SK-N-SH treated with all-trans-retinoic acid at 6 μM for 48 hours (cell line): ENCODE data around the gene SAMSN1.

Source experiments
- ATAC-seq: fragments of 200-7000 bp; cut with Tn5 transposase; 3 replicates; pipeline ENCODE4 v1.9.1; 2020; ENCODE audit warnings: mild to moderate bottlenecking, moderate library complexity
- ARNTL ChIP-seq: fragments of 450-650 bp; formaldehyde crosslinking; IDR thresholded peaks from 2 replicates; pipeline ENCODE4 v1.5.0; 2020; ENCODE audit warnings: low read depth, mild to moderate bottlenecking, moderate library complexity, borderline replicate concordance
- BACH2 ChIP-seq: fragments of 250-450 bp; sonication (Bioruptor Pico); IDR thresholded peaks from 2 replicates; pipeline ENCODE4 v1.9.0; 2021; ENCODE audit warnings: mild to moderate bottlenecking, borderline replicate concordance
- CSDC2 ChIP-seq: fragments of 250-450 bp; sonication (Bioruptor Pico); IDR thresholded peaks from 2 replicates; pipeline ENCODE4 v1.5.0; 2020; ENCODE audit warnings: mild to moderate bottlenecking, moderate library complexity
- ESRRG ChIP-seq: fragments of 250-450 bp; sonication (Bioruptor Pico); IDR thresholded peaks from 2 replicates; pipeline ENCODE4 v1.6.1; 2021; ENCODE audit warnings: mild to moderate bottlenecking
- GLIS3 ChIP-seq: fragments of 250-450 bp; sonication (Bioruptor Pico); IDR thresholded peaks from 2 replicates; pipeline ENCODE4 v1.5.0; 2020; ENCODE audit warnings: mild to moderate bottlenecking, moderate library complexity
- ISL1 ChIP-seq: fragments of 250-450 bp; sonication (Bioruptor Pico); IDR thresholded peaks from 2 replicates; pipeline ENCODE4 v2.1.2; 2022; ENCODE audit warnings: mild to moderate bottlenecking, moderate library complexity
- OSR1 ChIP-seq: fragments of 250-450 bp; sonication (Bioruptor Pico); IDR thresholded peaks from 2 replicates; pipeline ENCODE4 v1.8.0; 2022; ENCODE audit warnings: moderate library complexity, mild to moderate bottlenecking, inconsistent platforms
- PPARA ChIP-seq: fragments of 250-450 bp; sonication (Bioruptor Pico); IDR thresholded peaks from 2 replicates; pipeline ENCODE4 v1.5.0; 2020; ENCODE audit warnings: mild to moderate bottlenecking, borderline replicate concordance
- RARB ChIP-seq: fragments of 250-450 bp; sonication (Bioruptor Pico); IDR thresholded peaks from 2 replicates; pipeline ENCODE4 v1.8.0; 2021; ENCODE audit warnings: mild to moderate bottlenecking, moderate library complexity
- SNAI2 ChIP-seq: fragments of 250-450 bp; sonication (Bioruptor Pico); IDR thresholded peaks from 2 replicates; pipeline ENCODE4 v1.5.0; 2020; ENCODE audit warnings: mild to moderate bottlenecking, moderate library complexity
- TOX ChIP-seq: fragments of 250-450 bp; sonication (Bioruptor Pico); IDR thresholded peaks from 2 replicates; pipeline ENCODE4 v1.8.0; 2021; ENCODE audit warnings: mild to moderate bottlenecking, moderate library complexity, borderline replicate concordance
- ZC3H10 ChIP-seq: fragments of 250-450 bp; sonication (Bioruptor Pico); IDR thresholded peaks from 2 replicates; pipeline ENCODE4 v1.5.1; 2021; ENCODE audit warnings: mild to moderate bottlenecking, moderate library complexity
- ZFP3 ChIP-seq: fragments of 250-450 bp; sonication (Bioruptor Pico); IDR thresholded peaks from 2 replicates; pipeline ENCODE4 v1.5.0; 2020; ENCODE audit warnings: mild to moderate bottlenecking, moderate library complexity
- ZNF565 ChIP-seq: fragments of 450-650 bp; formaldehyde crosslinking; conservative IDR thresholded peaks from 2 replicates; pipeline ENCODE4 v1.5.0; 2020; ENCODE audit warnings: low read depth, mild to moderate bottlenecking, moderate library complexity
- ZNF70 ChIP-seq: fragments of 450-650 bp; formaldehyde crosslinking; IDR thresholded peaks from 2 replicates; pipeline ENCODE4 v1.5.0; 2020; ENCODE audit warnings: mild to moderate bottlenecking, moderate library complexity
- ZNF8 ChIP-seq: fragments of 450-650 bp; formaldehyde crosslinking; IDR thresholded peaks from 2 replicates; pipeline ENCODE4 v1.5.0; 2020; ENCODE audit warnings: mild to moderate bottlenecking, moderate library complexity
- TF ChIP-seq, protein P1 (sequence below): fragments of 250-450 bp; sonication (Bioruptor Pico); IDR thresholded peaks from 2 replicates; pipeline ENCODE4 v1.8.0; 2020; ENCODE audit warnings: mild to moderate bottlenecking, moderate library complexity, borderline replicate concordance
- TF ChIP-seq, protein P2 (sequence below): fragments of 250-450 bp; sonication (Bioruptor Pico); IDR thresholded peaks from 2 replicates; pipeline ENCODE4 v1.5.1; 2021; ENCODE audit warnings: mild to moderate bottlenecking, moderate library complexity
- TF ChIP-seq, protein P3 (sequence below): fragments of 250-450 bp; sonication (Bioruptor Pico); IDR thresholded peaks from 2 replicates; pipeline ENCODE4 v1.5.0; 2020; ENCODE audit warnings: mild to moderate bottlenecking, moderate library complexity
- TF ChIP-seq, protein P4 (sequence below): fragments of 250-450 bp; sonication (Bioruptor Pico); IDR thresholded peaks from 2 replicates; pipeline ENCODE4 v1.8.0; 2021; ENCODE audit warnings: low read depth, mild to moderate bottlenecking, moderate library complexity, borderline replicate concordance
- TF ChIP-seq, protein P5 (sequence below): fragments of 250-450 bp; sonication (Bioruptor Pico); IDR thresholded peaks from 2 replicates; pipeline ENCODE4 v1.5.1; 2020; ENCODE audit warnings: low read depth, mild to moderate bottlenecking, moderate library complexity

The SAMSN1 gene

DNA sequence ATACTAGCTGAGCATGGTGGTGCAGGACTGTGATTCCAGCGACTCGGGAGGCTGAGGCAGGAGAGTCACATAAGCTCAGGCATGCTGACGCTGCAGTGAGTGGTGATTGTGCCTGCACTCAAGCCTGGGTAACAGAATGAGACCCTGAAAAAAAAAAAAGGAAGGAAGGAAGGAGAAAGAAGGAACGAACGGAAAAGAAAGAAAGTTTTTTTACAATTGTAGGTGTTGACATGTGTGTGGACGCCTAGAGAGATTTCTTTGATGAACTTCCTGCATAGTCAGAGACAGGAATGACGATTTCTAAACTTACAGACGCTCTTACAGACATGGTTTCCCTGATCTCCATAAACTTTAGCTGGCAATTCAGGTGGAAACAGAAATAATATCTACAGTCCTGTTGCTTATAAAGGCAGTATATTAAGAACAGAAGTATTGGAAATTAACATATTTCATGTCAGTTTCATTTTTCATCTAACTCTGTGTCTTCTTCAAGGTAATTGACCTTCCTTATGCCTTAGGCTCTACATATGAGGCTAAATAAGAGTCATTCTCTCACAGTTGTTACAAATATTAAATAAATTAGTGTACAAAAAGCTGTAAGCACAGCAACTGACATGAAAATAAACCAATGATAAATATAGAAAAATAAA is 4.1 kb downstream of the SAMSN1 start:
- TF ChIP-seq ZNF70 (no peak), OSR1 (CRISPR knock-in tag) (no peak)
- TF ChIP-seq, protein P1, sequence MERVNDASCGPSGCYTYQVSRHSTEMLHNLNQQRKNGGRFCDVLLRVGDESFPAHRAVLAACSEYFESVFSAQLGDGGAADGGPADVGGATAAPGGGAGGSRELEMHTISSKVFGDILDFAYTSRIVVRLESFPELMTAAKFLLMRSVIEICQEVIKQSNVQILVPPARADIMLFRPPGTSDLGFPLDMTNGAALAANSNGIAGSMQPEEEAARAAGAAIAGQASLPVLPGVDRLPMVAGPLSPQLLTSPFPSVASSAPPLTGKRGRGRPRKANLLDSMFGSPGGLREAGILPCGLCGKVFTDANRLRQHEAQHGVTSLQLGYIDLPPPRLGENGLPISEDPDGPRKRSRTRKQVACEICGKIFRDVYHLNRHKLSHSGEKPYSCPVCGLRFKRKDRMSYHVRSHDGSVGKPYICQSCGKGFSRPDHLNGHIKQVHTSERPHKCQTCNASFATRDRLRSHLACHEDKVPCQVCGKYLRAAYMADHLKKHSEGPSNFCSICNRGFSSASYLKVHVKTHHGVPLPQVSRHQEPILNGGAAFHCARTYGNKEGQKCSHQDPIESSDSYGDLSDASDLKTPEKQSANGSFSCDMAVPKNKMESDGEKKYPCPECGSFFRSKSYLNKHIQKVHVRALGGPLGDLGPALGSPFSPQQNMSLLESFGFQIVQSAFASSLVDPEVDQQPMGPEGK, result no peak
- ATAC-seq, result no peak

DNA sequence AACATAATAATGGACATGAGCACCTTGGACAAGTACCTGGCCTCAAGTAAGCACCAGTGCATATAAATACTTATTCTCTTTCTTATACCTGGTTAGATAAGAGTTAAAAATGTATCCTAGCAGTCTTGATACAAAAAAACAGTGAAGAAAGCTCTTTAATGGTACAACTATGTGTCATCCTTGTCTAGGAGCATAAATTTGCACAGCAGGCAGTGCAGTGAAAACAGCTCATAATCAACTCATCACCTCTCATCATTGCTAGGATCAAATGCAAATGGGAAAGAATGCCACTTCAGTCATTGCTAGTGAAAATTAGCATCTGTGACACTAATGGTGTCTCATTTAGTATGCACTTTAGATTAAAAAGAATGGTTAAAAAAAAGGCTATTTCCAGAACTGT is 7.6 kb downstream of the SAMSN1 start:
- TF ChIP-seq, protein P1, result no peak
- TF ChIP-seq ZC3H10, result no peak
- no peak for TF ChIP-seq OSR1 (CRISPR knock-in tag)
- no peak for TF ChIP-seq CSDC2 (CRISPR knock-in tag)
- no peak for TF ChIP-seq ESRRG (CRISPR knock-in tag)
- TF ChIP-seq ZNF70, result no peak
- no peak for TF ChIP-seq TOX (CRISPR knock-in tag)
- TF ChIP-seq, protein P2, sequence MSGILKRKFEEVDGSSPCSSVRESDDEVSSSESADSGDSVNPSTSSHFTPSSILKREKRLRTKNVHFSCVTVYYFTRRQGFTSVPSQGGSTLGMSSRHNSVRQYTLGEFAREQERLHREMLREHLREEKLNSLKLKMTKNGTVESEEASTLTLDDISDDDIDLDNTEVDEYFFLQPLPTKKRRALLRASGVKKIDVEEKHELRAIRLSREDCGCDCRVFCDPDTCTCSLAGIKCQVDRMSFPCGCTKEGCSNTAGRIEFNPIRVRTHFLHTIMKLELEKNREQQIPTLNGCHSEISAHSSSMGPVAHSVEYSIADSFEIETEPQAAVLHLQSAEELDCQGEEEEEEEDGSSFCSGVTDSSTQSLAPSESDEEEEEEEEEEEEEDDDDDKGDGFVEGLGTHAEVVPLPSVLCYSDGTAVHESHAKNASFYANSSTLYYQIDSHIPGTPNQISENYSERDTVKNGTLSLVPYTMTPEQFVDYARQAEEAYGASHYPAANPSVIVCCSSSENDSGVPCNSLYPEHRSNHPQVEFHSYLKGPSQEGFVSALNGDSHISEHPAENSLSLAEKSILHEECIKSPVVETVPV (CRISPR knock-in tag), result no peak
- TF ChIP-seq, protein P3, sequence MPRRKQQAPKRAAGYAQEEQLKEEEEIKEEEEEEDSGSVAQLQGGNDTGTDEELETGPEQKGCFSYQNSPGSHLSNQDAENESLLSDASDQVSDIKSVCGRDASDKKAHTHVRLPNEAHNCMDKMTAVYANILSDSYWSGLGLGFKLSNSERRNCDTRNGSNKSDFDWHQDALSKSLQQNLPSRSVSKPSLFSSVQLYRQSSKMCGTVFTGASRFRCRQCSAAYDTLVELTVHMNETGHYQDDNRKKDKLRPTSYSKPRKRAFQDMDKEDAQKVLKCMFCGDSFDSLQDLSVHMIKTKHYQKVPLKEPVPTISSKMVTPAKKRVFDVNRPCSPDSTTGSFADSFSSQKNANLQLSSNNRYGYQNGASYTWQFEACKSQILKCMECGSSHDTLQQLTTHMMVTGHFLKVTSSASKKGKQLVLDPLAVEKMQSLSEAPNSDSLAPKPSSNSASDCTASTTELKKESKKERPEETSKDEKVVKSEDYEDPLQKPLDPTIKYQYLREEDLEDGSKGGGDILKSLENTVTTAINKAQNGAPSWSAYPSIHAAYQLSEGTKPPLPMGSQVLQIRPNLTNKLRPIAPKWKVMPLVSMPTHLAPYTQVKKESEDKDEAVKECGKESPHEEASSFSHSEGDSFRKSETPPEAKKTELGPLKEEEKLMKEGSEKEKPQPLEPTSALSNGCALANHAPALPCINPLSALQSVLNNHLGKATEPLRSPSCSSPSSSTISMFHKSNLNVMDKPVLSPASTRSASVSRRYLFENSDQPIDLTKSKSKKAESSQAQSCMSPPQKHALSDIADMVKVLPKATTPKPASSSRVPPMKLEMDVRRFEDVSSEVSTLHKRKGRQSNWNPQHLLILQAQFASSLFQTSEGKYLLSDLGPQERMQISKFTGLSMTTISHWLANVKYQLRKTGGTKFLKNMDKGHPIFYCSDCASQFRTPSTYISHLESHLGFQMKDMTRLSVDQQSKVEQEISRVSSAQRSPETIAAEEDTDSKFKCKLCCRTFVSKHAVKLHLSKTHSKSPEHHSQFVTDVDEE (CRISPR knock-in tag), result no peak
- TF ChIP-seq ZFP3 (CRISPR knock-in tag), result no peak
- no peak for TF ChIP-seq SNAI2 (CRISPR knock-in tag)
- TF ChIP-seq ZNF8, result no peak
- TF ChIP-seq RARB (CRISPR knock-in tag), result no peak
- no peak for TF ChIP-seq BACH2 (CRISPR knock-in tag)
- no peak for TF ChIP-seq GLIS3
- TF ChIP-seq, all 23 proteins: peak for 0
- no peak for ATAC-seq

DNA sequence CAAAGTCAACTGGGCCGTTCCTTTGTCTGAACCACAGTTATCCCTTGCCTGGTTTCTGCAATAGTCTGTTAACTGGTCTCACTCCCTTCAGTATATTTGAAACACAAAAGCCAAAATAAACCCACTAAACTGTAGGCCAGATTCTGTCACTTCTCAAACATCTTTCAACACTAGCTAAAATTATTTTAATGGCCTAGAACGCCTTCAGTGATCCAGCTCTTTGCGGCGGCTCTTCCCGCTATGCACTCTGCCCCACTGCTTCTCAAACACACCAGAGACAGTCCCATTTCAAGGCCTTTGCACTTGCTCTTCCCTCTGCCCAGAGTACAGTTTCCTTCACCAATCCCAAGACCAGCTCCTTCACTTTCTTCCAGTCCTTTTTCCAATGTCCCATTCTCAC is 9.2 kb downstream of the SAMSN1 start:
- no peak for ATAC-seq
- no peak for TF ChIP-seq ZNF8
- TF ChIP-seq ZNF70, result no peak
- TF ChIP-seq PPARA (CRISPR knock-in tag), result no peak
- TF ChIP-seq, protein P4, sequence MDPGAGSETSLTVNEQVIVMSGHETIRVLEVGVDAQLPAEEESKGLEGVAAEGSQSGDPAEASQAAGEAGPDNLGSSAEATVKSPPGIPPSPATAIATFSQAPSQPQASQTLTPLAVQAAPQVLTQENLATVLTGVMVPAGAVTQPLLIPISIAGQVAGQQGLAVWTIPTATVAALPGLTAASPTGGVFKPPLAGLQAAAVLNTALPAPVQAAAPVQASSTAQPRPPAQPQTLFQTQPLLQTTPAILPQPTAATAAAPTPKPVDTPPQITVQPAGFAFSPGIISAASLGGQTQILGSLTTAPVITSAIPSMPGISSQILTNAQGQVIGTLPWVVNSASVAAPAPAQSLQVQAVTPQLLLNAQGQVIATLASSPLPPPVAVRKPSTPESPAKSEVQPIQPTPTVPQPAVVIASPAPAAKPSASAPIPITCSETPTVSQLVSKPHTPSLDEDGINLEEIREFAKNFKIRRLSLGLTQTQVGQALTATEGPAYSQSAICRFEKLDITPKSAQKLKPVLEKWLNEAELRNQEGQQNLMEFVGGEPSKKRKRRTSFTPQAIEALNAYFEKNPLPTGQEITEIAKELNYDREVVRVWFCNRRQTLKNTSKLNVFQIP (CRISPR knock-in tag), result no peak
- TF ChIP-seq ZNF565, result no peak
- no peak for TF ChIP-seq ISL1 (CRISPR knock-in tag)
- no peak for TF ChIP-seq ESRRG (CRISPR knock-in tag)
- TF ChIP-seq, protein P2 (CRISPR knock-in tag), result no peak
- TF ChIP-seq, protein P1, result no peak
- TF ChIP-seq OSR1 (CRISPR knock-in tag), result no peak
- TF ChIP-seq, protein P5, sequence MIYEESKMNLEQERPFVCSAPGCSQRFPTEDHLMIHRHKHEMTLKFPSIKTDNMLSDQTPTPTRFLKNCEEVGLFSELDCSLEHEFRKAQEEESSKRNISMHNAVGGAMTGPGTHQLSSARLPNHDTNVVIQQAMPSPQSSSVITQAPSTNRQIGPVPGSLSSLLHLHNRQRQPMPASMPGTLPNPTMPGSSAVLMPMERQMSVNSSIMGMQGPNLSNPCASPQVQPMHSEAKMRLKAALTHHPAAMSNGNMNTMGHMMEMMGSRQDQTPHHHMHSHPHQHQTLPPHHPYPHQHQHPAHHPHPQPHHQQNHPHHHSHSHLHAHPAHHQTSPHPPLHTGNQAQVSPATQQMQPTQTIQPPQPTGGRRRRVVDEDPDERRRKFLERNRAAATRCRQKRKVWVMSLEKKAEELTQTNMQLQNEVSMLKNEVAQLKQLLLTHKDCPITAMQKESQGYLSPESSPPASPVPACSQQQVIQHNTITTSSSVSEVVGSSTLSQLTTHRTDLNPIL (CRISPR knock-in tag), result no peak
- no peak for TF ChIP-seq TOX (CRISPR knock-in tag)
- no peak for TF ChIP-seq ARNTL (CRISPR knock-in tag)
